Prostate gland (tissue), 2 donors: ENCODE data around the gene SLIT3.

Experiments used
- POLR2A ChIP-seq: fragments of 450-650 bp; IDR thresholded peaks from one replicate; pipeline ENCODE4 v1.6.1; 2016; ENCODE audit warnings: antibody characterized with exemption, mild to moderate bottlenecking
- POLR2AphosphoS5 ChIP-seq: sonication (generic); formaldehyde crosslinking; IDR thresholded peaks from one replicate; pipeline ENCODE4 v1.6.1; 2017; ENCODE audit warnings: antibody characterized with exemption
- TF ChIP-seq, protein P1 (sequence below), 4 experiments: fragments of 200-600 bp in 2 of 4; fragments of 450-650 bp in 2 of 4; sonication (generic) in 2 of 4; IDR thresholded peaks; 1 replicate in 3 of 4; 2 replicates in 1 of 4; pipeline ENCODE4 v1.5.1; 2016 to 2019; ENCODE audit warnings: antibody characterized with exemption in 4 of 4, mild to moderate bottlenecking in 2 of 4, moderate library complexity in 2 of 4

DNA sequence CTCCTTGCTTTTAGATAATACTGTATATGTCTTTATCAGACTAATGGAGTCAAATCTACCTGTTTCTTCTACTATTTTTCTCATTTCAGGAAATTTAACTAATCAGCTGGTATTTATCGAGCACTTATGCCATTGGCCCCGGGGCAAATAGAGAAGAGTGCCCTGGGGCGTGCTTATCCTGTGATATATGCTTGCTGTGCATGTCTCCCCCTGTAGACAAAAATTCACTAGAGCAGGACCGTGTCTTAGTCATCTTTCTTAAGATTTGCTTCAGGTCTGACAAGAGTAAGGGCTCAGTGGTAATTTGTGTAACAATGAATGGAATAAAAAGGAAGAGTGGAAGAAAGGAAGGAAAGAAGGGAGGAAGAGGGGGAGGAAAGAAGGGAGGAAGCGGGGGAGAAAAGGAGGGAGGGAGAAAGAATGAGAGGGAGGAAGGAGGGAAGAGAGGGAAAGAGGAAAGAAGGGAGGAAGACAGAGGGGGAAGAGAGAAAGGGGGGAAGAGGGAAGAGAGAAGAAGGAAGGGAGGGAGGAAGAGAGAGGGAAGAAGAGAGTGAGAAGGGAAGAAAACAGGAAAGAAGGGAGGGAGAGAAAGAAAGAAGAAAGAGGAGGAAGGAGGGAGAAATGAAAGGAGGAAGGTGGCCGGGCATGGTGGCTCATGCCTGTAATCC, 426.1 kb downstream of the SLIT3 start:
- TF ChIP-seq, protein P1, sequence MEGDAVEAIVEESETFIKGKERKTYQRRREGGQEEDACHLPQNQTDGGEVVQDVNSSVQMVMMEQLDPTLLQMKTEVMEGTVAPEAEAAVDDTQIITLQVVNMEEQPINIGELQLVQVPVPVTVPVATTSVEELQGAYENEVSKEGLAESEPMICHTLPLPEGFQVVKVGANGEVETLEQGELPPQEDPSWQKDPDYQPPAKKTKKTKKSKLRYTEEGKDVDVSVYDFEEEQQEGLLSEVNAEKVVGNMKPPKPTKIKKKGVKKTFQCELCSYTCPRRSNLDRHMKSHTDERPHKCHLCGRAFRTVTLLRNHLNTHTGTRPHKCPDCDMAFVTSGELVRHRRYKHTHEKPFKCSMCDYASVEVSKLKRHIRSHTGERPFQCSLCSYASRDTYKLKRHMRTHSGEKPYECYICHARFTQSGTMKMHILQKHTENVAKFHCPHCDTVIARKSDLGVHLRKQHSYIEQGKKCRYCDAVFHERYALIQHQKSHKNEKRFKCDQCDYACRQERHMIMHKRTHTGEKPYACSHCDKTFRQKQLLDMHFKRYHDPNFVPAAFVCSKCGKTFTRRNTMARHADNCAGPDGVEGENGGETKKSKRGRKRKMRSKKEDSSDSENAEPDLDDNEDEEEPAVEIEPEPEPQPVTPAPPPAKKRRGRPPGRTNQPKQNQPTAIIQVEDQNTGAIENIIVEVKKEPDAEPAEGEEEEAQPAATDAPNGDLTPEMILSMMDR (IDR thresholded peaks at IDR 0.05): no peak
- TF ChIP-seq POLR2A (no peak), POLR2AphosphoS5 (no peak)
